Esophagus squamous epithelium (tissue), 4 donors: ENCODE results near the gene PPA1.

ENCODE experiments used
- POLR2A ChIP-seq, 4 donors: fragments of 450-650 bp; IDR thresholded peaks; one replicate each; pipeline ENCODE4 v1.6.1; 2017; ENCODE audit warnings: antibody characterized with exemption in 4 of 4, mild to moderate bottlenecking in 4 of 4, moderate library complexity in 3 of 4
- TF ChIP-seq, protein P1 (sequence below), 6 experiments: fragments of 450-650 bp in 4 of 6; fragments of 200-600 bp in 2 of 6; sonication (generic) in 2 of 6; IDR thresholded peaks; one replicate each; pipeline ENCODE4 v1.5.1; 2016 to 2019; ENCODE audit warnings: antibody characterized with exemption in 6 of 6, mild to moderate bottlenecking in 4 of 6, moderate library complexity in 4 of 6

DNA sequence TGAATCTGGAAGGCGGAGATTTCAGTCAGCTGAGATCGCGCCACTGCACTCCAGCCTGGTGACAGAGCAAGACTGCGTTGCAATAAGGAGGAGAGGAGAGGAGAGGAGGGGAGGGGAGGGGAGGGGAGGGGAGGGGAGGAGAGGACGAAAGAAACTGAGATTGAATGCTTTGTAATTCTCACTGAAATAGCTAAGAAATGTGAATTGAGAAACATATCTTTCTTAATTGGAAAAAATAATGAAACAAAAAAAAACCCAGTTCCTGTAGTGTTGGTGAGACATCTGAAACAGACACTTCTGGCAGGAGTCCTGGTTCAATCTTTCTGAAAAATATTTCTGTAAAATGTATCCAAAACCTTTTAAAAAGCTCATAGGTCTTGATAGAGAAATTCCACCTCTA is 26.5 kb downstream of the PPA1 start:
- TF ChIP-seq, protein P1, sequence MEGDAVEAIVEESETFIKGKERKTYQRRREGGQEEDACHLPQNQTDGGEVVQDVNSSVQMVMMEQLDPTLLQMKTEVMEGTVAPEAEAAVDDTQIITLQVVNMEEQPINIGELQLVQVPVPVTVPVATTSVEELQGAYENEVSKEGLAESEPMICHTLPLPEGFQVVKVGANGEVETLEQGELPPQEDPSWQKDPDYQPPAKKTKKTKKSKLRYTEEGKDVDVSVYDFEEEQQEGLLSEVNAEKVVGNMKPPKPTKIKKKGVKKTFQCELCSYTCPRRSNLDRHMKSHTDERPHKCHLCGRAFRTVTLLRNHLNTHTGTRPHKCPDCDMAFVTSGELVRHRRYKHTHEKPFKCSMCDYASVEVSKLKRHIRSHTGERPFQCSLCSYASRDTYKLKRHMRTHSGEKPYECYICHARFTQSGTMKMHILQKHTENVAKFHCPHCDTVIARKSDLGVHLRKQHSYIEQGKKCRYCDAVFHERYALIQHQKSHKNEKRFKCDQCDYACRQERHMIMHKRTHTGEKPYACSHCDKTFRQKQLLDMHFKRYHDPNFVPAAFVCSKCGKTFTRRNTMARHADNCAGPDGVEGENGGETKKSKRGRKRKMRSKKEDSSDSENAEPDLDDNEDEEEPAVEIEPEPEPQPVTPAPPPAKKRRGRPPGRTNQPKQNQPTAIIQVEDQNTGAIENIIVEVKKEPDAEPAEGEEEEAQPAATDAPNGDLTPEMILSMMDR (IDR thresholded peaks at IDR 0.05), result no peak
- TF ChIP-seq POLR2A (IDR thresholded peaks at IDR 0.05), result no peak
